Small intestine (tissue), 16 donors: ENCODE measurements around the gene PLPPR4. TPM values are rescaled to one million over a fixed set of nuclear protein-coding genes. Genes with fewer than 3 reads are reported as not detected.

Experiments used
- DNase-seq, 2 donors: peaks; one replicate each; pipeline versions ENCODE4 v3.0.0 to v3.0.0-alpha.2; 2013
- FAIRE-seq: peaks from 2 replicates; lab custom pipeline; 2012; peaks lifted over from hg19 to GRCh38; lab: Jason Lieb, UNC
- H3K27ac ChIP-seq, 3 donors: one replicate each; pipeline ENCODE4 v1.5.1; 2013; ENCODE audit warnings: low read length in 2 of 3, mild to moderate bottlenecking in 2 of 3, control low read depth in 1 of 3, inconsistent platforms in 1 of 3, low read depth in 1 of 3, moderate library complexity in 1 of 3
- H3K27me3 ChIP-seq, 3 donors: one replicate each; pipeline ENCODE4 v1.6.1; 2013; ENCODE audit warnings: low read length in 3 of 3, inconsistent platforms in 1 of 3; ENCODE audit not compliant: control insufficient read depth in 3 of 3, insufficient read depth in 3 of 3
- H3K36me3 ChIP-seq, 3 donors: one replicate each; pipeline ENCODE4 v1.6.1; 2013; ENCODE audit warnings: low read length in 3 of 3, inconsistent platforms in 1 of 3, low read depth in 1 of 3, mild to moderate bottlenecking in 1 of 3, moderate library complexity in 1 of 3; ENCODE audit not compliant: control insufficient read depth in 3 of 3, insufficient read depth in 2 of 3
- H3K4me1 ChIP-seq, 3 donors: one replicate each; pipeline ENCODE4 v1.6.1; 2013; ENCODE audit warnings: low read length in 2 of 3, inconsistent platforms in 1 of 3, low read depth in 1 of 3, mild to moderate bottlenecking in 1 of 3, moderate library complexity in 1 of 3; ENCODE audit not compliant: control insufficient read depth in 3 of 3, insufficient read depth in 2 of 3
- H3K4me3 ChIP-seq, 3 donors: one replicate each; pipeline ENCODE4 v1.5.1; 2013; ENCODE audit warnings: low read length in 3 of 3, control low read depth in 1 of 3, inconsistent platforms in 1 of 3, low read depth in 1 of 3, mild to moderate bottlenecking in 1 of 3, moderate library complexity in 1 of 3
- H3K9me3 ChIP-seq, 2 donors: one replicate each; pipeline ENCODE4 v1.6.1; 2013; ENCODE audit warnings: low read depth in 1 of 2, low read length in 1 of 2; ENCODE audit not compliant: control insufficient read depth in 2 of 2, insufficient read depth in 1 of 2
- WGBS, 3 donors: extraction: QIAGEN DNeasy Blood & Tissue Kit; methylation state at CpG; one replicate each; pipeline ENCODE4 v1.1.7; 2013; 5-methylcytosine and 5-hydroxymethylcytosine counted together
- long read RNA-seq, 10 donors: transcript quantifications; one replicate each; lab custom pipeline, GENCODE V29; 2026
- polyA plus RNA-seq, 4 donors: library from polyadenylated mRNA; stranded (reverse) in 3 of 4; unstranded in 1 of 4; fragments of 200-250 nt in 3 of 4; fragments of 120-200 nt in 1 of 4; gene quantifications; one replicate each; pipeline versions ENCODE4 v1.2.1 to v1.2.3, GENCODE V29; 2013
- donor health status: healthy with polysubstance abuse.
- donor health status: control.
- donor health status: control.
- donor health status: Bipolar disorder and iron deficiency.
- donor health status: healthy.

The PLPPR4 gene, protein sequence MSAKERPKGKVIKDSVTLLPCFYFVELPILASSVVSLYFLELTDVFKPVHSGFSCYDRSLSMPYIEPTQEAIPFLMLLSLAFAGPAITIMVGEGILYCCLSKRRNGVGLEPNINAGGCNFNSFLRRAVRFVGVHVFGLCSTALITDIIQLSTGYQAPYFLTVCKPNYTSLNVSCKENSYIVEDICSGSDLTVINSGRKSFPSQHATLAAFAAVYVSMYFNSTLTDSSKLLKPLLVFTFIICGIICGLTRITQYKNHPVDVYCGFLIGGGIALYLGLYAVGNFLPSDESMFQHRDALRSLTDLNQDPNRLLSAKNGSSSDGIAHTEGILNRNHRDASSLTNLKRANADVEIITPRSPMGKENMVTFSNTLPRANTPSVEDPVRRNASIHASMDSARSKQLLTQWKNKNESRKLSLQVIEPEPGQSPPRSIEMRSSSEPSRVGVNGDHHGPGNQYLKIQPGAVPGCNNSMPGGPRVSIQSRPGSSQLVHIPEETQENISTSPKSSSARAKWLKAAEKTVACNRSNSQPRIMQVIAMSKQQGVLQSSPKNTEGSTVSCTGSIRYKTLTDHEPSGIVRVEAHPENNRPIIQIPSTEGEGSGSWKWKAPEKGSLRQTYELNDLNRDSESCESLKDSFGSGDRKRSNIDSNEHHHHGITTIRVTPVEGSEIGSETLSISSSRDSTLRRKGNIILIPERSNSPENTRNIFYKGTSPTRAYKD
- polyA plus RNA-seq: under 1 TPM in 2 of 4 donors, not detected in 2; 0.41 to 0.57 TPM
- long read RNA-seq, donor 1: 0 reads
- long read RNA-seq, donor 2: 0 reads
- long read RNA-seq, donor 3, full-length matches to known transcripts: 1 of 1 reads
- long read RNA-seq, donor 3, partial matches to known transcripts: 0 of 1 reads
- long read RNA-seq, donor 3, other reads (novel, unspliced or antisense): 0 of 1 reads
- long read RNA-seq, donor 4: 0 reads
- long read RNA-seq, donor 5: 0 reads
- long read RNA-seq, donor 6: 0 reads
- long read RNA-seq, donor 7: 0 reads
- long read RNA-seq, donor 8: 0 reads
- long read RNA-seq, donor 9: 0 reads
- long read RNA-seq, donor 10: 0 reads

DNA sequence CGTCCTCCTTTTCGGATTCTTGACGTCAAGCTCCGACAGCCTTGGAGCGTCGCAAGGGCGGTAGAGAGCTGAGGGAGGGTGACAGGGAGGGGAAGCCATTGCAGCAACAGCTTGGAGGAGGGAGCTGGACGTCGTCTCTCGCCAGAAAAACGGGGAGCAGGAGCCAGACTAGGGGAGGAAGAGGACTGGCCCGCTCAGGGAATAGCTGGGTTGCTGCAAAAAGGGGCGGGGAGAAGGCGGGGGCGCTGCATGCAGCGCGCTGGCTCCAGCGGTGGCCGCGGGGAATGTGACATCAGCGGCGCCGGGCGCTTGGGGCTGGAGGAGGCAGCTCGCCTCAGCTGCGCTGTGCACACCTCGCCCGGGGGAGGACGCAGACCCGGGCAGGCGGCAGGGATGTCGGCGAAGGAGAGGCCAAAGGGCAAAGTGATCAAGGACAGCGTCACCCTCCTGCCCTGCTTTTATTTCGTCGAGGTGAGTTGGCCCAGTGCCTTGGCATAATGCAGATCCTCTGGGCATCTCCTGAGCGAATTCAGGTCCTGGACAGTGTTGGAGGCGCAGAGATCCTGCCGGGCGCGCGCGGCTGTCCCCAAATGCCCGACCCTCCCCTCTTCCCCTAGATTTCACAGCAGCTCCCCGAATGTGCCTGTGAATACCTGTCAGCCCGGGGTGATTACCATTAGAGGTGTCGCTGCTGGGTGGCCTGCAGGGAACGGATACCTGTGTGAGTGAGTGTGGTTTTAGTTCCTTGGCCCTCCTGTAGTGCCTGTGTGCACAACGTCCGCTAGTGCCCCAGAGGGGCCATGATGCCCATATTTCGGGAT is at the start of gene PLPPR4:
Gene PLPPR4 (plus strand): TSS at position 292 of the 821 bp plus-strand sequence. CDS start 102 bp downstream, at position 394.
- no peaks in the 10 kb centered on the region for H3K4me1 ChIP-seq
- WGBS, 3 donors: 3 to 8% (median 6%) methylated on average over 45 to 51 of the region's 51 CpGs
- DNase-seq (peak in 1 of 2 donors; percentile 31), FAIRE-seq (no peak)
- no peaks in the 10 kb centered on the region for H3K36me3 ChIP-seq
- no peaks in the 10 kb centered on the region for H3K9me3 ChIP-seq
- H3K4me3 ChIP-seq: peak within 1 kb of the TSS in 1 of 3 donors; percentile 29
- no peak within 1 kb of the TSS for H3K27ac ChIP-seq
- H3K27me3 ChIP-seq: peaks cover 7 to 15% (median 9%) of the 10 kb centered on the region in 3 donors

DNA sequence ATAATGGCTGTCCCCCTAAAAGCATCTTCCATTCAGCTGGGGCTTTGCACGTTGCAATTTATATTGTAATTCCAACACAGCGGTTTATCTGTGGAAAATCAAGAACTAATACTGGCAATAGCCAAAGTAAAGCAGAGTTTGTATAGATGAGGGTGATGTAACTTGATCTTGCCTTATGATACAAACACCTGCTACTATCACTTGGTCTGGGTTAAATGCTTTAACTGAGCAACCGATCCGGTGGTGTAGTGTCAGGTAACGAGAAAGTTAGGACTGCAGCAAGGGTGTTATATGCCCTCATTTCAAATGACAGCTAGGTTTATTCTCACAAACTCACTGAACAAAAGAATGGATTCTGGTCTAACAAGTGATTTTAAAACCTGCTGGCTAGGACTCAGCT is 47.3 kb upstream of the PLPPR4 start:
- no peak for FAIRE-seq
- H3K4me1 ChIP-seq: no peaks in the 10 kb centered on the region
- no peak for DNase-seq
- H3K36me3 ChIP-seq: no peaks in the 10 kb centered on the region
- no peaks in the 10 kb centered on the region for H3K9me3 ChIP-seq
- no peak overlapping the region for H3K27ac ChIP-seq
- no peak overlapping the region for H3K4me3 ChIP-seq
- no peaks in the 10 kb centered on the region for H3K27me3 ChIP-seq
- WGBS, 3 donors: 64 to 80% (median 70%) methylated on average over 5 of the region's 5 CpGs

DNA sequence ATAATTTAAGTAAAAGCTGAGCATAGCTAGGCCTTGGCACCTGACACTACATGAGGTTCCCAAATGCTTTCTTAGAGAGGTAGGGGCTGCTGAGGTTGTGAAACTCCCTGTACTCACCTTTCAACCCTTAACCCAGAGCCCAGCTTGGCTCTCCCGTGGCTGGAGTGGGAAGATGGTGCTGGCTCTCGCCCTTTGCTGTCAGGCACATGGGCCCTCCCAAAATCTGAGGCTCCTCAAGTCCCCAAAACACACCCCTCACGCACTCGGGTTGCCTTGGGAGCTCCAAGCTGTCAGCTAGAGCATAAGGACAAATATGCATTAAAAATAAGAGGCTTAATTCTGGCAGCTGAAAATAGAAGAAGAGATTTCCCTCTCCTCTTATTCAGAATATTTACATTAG is 46.7 kb upstream of the PLPPR4 start:
- WGBS, 3 donors: 23 to 28% (median 25%) methylated on average over 4 of the region's 4 CpGs
- FAIRE-seq (no peak), DNase-seq (no peak)
- H3K27me3 ChIP-seq: no peaks in the 10 kb centered on the region
- H3K27ac ChIP-seq: no peak overlapping the region
- no peaks in the 10 kb centered on the region for H3K36me3 ChIP-seq
- no peak overlapping the region for H3K4me3 ChIP-seq
- no peaks in the 10 kb centered on the region for H3K9me3 ChIP-seq
- H3K4me1 ChIP-seq: no peaks in the 10 kb centered on the region

DNA sequence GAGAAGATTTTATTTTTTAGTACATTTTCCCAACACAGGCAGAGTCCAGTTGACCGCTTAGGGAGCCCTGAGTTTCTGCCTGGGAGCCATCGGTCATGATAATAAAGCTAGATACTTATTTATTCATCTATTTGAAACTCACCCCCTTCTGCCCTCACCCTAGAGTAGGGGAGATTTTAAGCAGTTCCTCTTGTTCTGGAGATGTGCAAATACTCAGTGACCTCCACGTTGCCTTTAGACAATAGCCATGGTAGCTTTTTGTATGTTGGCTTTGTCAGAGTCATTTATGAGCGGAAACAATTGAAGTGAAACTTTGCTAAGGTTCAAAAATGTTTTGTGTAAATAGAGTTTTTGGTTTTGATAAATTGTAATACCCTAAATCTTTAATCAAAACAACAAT is 45.7 kb upstream of the PLPPR4 start:
- FAIRE-seq: no peak
- Histone ChIP-seq H3K27me3 (no peaks in the 10 kb centered on the region), H3K9me3 (no peaks in the 10 kb centered on the region), H3K36me3 (no peaks in the 10 kb centered on the region), H3K4me1 (no peaks in the 10 kb centered on the region), H3K27ac (no peak overlapping the region), H3K4me3 (no peak overlapping the region)
- no peak for DNase-seq
- 68 to 73% (median 73%) methylated on average over 4 of the region's 4 CpGs for WGBS, 3 donors

DNA sequence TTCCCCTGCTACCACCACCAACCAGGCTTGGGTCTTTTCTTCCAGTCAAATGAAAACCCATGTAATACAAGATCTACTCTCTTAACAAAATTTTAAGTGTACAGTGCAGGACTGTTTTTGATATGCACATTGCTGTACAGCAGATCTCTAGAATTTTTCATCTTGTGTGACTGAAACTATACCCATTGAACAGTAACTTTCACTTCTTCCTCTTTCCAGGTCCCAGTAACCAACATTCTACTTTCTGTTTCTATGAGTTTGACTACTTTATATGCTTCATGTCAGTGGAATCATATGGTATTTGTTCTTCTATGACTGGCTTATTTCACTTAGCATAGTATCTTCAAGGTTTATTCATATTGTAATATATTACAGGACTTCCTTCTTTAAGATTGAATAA is 45.3 kb upstream of the PLPPR4 start:
- DNase-seq: no peak
- H3K9me3 ChIP-seq: no peaks in the 10 kb centered on the region
- H3K27me3 ChIP-seq: no peaks in the 10 kb centered on the region
- no peaks in the 10 kb centered on the region for H3K36me3 ChIP-seq
- no peak overlapping the region for H3K27ac ChIP-seq
- no peak for FAIRE-seq
- H3K4me3 ChIP-seq: no peak overlapping the region
- no peaks in the 10 kb centered on the region for H3K4me1 ChIP-seq

DNA sequence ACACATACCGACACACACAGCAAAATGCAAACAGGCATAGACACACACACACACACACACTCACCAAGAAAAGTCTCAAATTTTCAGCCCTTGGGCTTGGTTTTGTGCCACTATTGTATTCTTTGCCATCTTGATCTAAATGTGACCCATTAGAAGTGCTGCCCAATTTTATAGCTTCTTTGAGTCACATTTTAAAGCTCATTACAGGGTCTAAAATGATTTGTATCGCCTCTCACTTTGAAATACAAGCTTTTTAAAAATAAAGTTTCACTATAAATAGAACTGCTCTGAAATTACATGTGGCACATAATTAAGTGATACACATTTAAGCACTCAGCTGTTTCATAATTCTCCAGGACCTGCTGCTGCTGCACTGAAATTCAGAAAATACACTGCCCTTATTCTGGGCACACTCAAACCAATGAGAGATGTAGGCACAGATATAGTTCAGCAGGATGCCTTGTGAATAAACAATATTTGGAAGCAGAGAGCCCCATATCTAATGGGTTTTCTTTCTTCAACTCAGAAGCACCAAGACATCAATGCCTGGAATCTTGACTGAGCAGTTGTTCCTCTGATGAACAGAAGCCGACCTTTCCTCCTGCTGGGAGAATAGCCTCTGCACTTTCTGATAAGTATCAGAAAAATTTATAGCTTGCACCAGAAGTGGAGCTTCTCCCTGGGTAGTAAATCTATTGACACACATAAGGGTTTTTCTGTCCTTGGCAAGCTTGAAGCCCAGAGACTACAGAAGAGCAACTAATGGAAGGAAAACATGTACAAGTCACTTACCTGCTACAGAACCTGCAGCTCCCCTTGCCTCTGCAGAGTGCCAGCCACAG is 37.0 kb upstream of the PLPPR4 start:
- 44 to 62% (median 52%) methylated on average over 3 of the region's 3 CpGs for WGBS, 3 donors
- no peak overlapping the region for H3K4me3 ChIP-seq
- no peaks in the 10 kb centered on the region for H3K27me3 ChIP-seq
- DNase-seq (no peak), FAIRE-seq (no peak)
- peaks cover 1 to 7% of the 10 kb centered on the region in 2 donors for H3K9me3 ChIP-seq
- no peaks in the 10 kb centered on the region for H3K36me3 ChIP-seq
- no peak overlapping the region for H3K27ac ChIP-seq
- no peaks in the 10 kb centered on the region for H3K4me1 ChIP-seq

DNA sequence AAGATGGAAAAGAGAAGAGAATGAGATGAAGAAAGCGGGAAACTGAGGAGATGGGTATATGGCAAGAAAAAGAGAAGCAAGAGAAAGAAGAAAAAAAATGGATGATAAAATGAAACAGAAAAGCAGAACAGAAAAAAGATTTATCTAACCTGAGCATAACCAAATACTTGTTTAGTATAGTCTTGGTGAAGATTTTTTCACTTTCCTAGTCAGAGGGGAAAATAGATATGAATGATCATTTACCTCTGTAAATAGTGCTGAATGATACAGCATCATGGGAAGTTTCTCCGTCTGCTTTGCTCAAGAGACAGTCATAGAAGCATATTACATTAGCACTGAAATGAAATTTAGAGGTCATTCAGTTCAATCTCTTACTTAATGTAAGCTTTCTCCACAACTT is 36.1 kb upstream of the PLPPR4 start:
- H3K4me3 ChIP-seq: no peak overlapping the region
- DNase-seq: no peak
- FAIRE-seq: no peak
- no peaks in the 10 kb centered on the region for H3K4me1 ChIP-seq
- no peaks in the 10 kb centered on the region for H3K36me3 ChIP-seq
- peaks cover 1 to 7% of the 10 kb centered on the region in 2 donors for H3K9me3 ChIP-seq
- 63 to 85% (median 70%) methylated on average over 1 of the region's 2 CpGs for WGBS, 3 donors
- H3K27me3 ChIP-seq: no peaks in the 10 kb centered on the region
- H3K27ac ChIP-seq: no peak overlapping the region
